ENCODE data around the gene ELL.
"Not testable (repeated sequence)": the region's sequence is repeated elsewhere in the genome, so short reads cannot be mapped to it uniquely, and the experiment has no call there.

DNA sequence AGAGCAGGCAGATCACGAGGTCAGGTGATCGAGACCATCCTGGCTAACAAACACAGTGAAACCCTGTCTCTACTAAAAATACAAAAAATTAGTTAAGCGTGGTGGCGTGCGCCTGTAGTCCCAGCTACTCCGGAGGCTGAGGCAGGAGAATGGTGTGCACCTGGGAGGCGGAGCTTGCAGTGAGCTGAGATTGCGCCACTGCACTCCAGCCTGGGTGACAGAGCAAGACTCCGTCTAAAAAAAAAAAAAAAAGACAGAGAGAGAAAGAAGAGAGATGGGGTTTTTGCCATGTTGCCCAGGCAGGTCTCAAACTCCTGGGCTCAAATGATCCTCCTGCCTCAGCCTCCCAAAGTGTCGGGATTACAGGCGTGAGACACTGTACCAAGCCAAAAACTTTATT, 116.1 kb downstream of the ELL start:
- TF ChIP-seq, protein P1, sequence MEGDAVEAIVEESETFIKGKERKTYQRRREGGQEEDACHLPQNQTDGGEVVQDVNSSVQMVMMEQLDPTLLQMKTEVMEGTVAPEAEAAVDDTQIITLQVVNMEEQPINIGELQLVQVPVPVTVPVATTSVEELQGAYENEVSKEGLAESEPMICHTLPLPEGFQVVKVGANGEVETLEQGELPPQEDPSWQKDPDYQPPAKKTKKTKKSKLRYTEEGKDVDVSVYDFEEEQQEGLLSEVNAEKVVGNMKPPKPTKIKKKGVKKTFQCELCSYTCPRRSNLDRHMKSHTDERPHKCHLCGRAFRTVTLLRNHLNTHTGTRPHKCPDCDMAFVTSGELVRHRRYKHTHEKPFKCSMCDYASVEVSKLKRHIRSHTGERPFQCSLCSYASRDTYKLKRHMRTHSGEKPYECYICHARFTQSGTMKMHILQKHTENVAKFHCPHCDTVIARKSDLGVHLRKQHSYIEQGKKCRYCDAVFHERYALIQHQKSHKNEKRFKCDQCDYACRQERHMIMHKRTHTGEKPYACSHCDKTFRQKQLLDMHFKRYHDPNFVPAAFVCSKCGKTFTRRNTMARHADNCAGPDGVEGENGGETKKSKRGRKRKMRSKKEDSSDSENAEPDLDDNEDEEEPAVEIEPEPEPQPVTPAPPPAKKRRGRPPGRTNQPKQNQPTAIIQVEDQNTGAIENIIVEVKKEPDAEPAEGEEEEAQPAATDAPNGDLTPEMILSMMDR (conservative IDR thresholded peaks at IDR 0.05; ENCODE audit: low read depth, low read length), result not testable (repeated sequence)
- not testable (repeated sequence) for TF ChIP-seq EZH2 (IDR thresholded peaks at IDR 0.05; ENCODE audit: low read length, unreplicated experiment); EZH2phosphoT487 (IDR thresholded peaks at IDR 0.05; ENCODE audit: borderline replicate concordance, low read length)

Data from PC-3 (cell line).